GM12875 (cell line): ENCODE data around the gene ZBED5.
"Not testable (repeated sequence)": the region's sequence is repeated elsewhere in the genome, so short reads cannot be mapped to it uniquely, and the experiment has no call there.

Experiments
- H3K4me3 ChIP-seq: one replicate; pipeline ENCODE4 v1.5.1; 2011; ENCODE audit warnings: low read depth, low read length, control low read depth
- TF ChIP-seq, protein P1 (sequence below): IDR thresholded peaks from 2 replicates; pipeline ENCODE4 v1.5.1; 2011; ENCODE audit warnings: low read depth, mild to moderate bottlenecking, control low read depth, inconsistent platforms, low read length, moderate library complexity, borderline replicate concordance; ENCODE audit not compliant: insufficient read depth

Gene ZBED5

DNA sequence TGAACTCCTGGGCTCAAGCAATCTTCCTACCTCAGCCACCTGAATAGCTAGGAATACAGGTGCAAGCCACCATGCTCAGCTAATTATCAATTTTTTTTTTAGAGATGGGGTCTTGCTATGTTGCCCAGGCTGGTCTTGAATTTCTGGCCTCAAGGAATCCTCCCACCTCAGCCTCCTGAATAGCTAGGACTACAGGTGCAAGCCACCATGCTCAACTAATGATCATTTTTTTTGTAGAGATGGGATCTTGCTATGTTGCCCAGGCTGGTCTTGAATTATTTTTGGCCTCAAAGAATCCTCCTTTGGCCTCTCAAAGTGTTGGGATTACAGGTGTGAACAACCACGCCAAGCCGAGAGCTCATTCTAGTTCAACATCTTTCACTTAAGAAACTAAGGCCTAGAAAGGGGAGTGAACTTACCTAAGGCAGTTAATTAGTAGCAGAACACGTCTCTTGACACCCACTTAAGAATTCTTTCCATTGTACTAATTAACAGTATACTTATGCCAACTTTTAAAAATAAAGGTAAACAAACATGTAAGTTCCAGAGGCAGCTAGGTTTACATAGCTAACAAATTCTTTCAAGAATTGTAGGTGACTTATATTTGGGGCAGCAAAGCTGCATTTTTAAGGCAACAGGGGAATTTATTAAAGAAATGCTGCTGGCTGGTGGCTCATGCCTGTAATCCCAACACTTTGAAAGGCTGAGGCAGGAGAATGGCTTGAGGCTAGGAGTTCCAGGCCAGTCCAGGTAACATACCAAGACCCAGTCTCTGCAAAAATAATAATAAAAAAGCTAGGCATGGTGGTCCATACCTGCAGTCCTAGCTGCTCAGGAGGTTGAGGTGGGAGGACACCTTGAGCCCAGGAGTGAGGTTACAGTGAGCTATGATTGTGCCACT lies 9.6 kb downstream of the ZBED5 start:
- TF ChIP-seq, protein P1, sequence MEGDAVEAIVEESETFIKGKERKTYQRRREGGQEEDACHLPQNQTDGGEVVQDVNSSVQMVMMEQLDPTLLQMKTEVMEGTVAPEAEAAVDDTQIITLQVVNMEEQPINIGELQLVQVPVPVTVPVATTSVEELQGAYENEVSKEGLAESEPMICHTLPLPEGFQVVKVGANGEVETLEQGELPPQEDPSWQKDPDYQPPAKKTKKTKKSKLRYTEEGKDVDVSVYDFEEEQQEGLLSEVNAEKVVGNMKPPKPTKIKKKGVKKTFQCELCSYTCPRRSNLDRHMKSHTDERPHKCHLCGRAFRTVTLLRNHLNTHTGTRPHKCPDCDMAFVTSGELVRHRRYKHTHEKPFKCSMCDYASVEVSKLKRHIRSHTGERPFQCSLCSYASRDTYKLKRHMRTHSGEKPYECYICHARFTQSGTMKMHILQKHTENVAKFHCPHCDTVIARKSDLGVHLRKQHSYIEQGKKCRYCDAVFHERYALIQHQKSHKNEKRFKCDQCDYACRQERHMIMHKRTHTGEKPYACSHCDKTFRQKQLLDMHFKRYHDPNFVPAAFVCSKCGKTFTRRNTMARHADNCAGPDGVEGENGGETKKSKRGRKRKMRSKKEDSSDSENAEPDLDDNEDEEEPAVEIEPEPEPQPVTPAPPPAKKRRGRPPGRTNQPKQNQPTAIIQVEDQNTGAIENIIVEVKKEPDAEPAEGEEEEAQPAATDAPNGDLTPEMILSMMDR: no peak
- no peak overlapping the region for H3K4me3 ChIP-seq

- H3K4me3 ChIP-seq: no peak overlapping the region
- TF ChIP-seq, protein P1: no peak
Observed at GRCh38 chr11:10846660-10847059, 11.2 kb downstream of the ZBED5 start.

GRCh38 chr11:10845589-10845988 lies 12.3 kb downstream of the ZBED5 start:
- H3K4me3 ChIP-seq: no peak overlapping the region
- TF ChIP-seq, protein P1: no peak

- TF ChIP-seq, protein P1: no peak
- no peak overlapping the region for H3K4me3 ChIP-seq
Observed at GRCh38 chr11:10844796-10845195, 13.1 kb downstream of the ZBED5 start.

DNA sequence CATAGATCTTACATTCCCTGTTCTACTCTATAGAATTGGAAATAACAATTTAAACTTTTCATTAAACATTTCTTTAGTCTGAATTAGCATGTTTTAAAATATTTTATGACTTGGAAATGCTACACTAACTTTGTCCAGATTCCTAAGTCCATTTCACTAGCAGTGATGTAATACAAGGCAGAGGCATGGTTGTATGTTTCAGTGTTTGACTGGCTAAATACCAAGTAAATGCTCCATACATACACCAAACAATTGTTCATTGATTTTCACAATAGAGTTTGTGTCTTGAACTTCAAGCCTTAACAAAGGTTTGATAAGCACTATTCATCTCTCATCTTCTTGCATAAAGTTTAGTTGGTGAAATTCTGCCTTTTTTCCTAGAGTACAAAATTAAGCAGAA lies 13.5 kb downstream of the ZBED5 start:
- H3K4me3 ChIP-seq: no peak overlapping the region
- TF ChIP-seq, protein P1: no peak

GRCh38 chr11:10838881-10839280 lies 19.0 kb downstream of the ZBED5 start:
- no peak overlapping the region for H3K4me3 ChIP-seq
- TF ChIP-seq, protein P1: no peak

- TF ChIP-seq, protein P1: no peak
- H3K4me3 ChIP-seq: no peak overlapping the region
Observed at GRCh38 chr11:10838083-10838482, 19.8 kb downstream of the ZBED5 start.

GRCh38 chr11:10836884-10837283 lies 21.0 kb downstream of the ZBED5 start:
- not testable (repeated sequence) for H3K4me3 ChIP-seq
